Stimulated activated CD8-positive, alpha-beta memory T cell treated with anti-CD3 and anti-CD28 coated beads, Interleukin-15, amount 100 ng/mL, for 4 hours (primary cell): Measurements from ENCODE around the gene NFKB2.

ENCODE experiments used
- DNase-seq, 2 donors: peaks; one replicate each; pipeline ENCODE4 v3.0.0-alpha.2; 2020; ENCODE audit warnings: low read depth in 2 of 2

Gene NFKB2

DNA sequence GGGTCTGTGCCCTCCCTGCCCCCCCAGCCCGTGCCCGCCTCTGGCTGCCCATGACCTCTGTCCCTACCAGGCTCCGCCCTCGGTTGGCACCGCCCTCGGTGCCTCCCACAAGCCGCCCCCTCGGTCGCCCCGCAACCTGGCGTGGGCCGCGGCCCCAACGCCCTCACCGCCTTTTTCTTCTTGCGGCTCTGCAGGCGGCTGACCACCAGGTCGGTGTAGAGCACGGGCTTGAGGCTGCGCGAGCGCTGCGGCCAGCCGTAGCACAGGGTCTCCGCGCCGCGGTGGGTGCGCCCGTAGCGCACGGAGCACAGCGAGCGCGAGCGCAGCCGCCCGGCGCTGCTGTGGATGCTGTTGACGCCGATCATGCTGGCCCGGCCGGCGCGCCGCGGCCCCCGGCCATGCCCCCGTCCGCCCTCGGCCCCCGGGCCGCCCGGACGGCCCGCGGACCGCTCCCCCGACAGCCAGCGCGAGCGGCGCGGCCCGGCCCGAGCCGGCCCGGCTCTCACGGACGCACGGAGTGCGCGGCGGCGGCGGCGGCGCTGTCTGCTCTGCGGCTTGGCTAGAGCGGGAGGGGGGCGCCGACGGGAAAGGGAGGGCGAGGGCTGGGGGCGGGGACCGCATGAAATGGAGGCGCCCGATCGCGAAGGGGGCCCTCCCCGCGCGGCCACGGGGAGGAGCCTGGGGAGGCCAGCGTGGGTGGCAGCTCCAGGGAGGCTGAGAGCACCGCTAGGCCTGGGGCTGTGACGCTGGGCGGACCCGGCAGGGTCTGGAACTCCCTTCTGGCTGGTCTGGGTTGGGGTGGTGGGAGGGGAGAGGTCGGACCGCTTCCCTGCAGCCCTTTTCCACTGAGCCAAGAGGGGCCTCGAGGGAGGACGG, 13.5 kb downstream of the NFKB2 start:
- peak; percentile 64 to 72 for DNase-seq

DNA sequence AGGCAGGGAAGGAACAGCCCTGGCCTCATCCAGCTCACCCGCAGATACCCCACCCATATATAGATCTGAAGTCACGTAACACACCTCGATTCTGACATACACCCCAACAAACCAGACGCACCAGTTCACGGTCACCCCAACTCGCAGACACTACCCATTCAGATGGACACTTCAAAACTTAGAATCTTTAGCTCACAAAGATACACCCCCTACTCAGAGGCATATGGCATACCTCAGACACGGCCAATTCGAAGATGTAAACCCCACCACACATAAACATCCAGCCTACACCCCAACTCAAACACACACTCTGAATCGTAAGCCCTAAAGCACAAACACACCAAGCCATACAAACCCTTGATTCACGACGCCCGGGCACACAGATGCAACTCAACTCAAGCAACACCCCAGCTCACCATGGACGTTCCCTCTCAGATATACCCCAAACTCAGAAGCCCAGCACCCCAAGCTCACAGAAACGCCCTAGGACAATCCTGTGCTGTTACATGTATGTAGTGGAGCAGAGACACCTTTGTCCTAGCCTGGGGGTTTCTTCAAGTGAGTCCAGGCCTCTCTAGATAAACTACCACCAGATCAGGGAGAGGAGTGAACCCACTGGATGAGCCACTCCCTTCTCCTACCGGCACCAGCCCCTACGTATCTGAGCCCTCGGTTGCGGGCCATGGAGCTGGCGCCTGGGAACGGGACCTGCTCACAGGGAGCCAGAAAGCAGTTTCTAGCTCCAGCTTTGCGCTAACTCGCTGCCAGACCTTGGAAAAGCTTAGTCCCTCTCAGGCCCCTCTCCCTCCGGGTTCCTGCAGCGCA, 14.3 kb downstream of the NFKB2 start:
- no peak for DNase-seq

DNA sequence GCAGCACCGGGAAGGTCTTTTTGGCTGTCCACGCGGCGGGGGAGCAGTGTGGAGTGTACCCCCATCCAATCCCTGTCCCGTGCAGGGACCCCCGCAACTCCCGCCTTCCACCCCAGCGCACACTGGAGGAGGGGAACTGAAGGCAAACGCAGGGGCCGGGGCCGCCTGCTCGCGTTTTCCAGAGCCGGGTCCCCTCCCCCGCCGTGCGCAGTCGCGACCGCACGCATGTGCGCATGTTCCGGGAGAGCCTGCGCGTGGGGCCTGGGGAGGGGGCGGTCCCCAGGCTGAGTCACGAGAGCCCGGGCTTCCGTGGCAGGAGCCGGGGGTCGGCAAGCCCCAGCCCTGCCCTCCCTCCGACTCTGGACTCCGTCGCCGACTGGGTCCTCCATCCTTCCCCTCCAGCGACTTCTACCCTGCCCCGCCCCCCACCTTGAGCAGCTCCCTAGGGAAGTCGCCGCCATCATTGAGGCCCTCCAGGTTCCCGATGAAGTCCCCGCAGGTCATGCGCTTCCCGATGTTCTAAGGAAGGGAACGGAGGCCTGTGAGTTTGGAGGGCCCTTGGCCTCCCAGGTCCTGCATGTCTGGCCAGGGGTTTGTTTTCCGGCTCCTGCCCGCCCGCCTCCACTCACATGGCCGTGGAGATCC, 15.0 kb downstream of the NFKB2 start:
- DNase-seq: no peak

DNA sequence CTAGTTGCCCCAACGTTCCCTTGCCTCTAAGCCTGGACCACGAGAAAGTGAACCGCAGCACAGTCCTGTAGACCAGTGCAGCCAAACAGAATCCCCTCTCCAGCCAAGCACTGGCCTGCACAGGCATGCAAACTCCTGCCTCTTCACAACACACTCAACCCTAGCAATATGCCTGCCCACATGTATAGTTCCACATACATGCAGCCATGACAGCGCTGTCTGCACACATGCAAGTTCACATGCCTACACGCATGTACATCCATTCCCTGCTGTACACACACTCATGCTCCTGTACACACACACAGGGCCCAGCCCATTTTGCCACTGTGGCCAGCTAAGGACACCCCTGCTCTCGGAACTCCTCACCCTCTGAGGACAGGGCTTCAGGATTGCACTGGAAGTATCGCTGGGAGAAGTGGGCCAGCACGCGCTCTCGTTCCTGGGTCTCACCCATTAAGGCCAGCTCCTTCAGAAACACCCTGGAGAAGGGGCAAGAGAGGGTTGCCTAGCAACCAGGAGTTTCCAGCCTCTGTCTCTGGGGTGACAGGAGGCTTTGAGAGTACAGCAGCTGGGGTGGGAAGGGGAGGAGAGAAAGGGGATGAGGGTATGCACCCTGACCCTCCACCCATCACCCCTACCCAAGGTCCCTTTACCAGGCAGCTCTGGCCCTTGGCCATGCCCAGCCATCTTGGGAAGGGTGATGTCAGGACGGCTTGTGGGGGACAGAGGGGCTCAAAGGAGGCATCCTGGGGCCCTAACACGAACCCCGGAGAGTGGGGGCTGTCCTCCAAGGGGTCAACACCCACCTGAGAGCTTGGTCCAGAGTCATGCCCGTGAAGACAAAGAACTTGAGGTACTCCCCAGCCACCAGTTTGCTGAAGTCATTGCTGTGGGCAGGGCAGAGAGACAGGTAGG, 16.1 kb downstream of the NFKB2 start:
- no peak for DNase-seq

DNA sequence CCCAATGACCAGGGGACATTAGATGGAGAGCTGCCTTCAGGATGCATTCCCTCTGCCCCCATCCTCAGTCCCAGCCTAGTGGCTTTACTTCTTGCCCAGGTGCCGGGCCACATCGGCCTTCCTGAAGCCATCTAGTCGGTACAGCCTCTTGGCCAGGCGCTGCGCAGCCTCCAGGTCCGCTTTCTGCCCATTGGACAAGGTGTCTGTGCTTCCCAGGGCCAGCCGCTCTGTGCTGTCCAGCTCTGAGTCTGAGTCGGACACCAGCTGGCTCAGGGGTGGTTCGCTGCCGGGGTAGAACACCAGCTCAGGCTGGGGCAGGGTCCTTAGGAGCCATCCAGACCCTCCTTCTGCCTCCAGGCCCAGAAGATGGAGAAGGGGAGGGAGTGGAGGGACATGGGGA, 16.8 kb downstream of the NFKB2 start:
- no peak for DNase-seq

DNA sequence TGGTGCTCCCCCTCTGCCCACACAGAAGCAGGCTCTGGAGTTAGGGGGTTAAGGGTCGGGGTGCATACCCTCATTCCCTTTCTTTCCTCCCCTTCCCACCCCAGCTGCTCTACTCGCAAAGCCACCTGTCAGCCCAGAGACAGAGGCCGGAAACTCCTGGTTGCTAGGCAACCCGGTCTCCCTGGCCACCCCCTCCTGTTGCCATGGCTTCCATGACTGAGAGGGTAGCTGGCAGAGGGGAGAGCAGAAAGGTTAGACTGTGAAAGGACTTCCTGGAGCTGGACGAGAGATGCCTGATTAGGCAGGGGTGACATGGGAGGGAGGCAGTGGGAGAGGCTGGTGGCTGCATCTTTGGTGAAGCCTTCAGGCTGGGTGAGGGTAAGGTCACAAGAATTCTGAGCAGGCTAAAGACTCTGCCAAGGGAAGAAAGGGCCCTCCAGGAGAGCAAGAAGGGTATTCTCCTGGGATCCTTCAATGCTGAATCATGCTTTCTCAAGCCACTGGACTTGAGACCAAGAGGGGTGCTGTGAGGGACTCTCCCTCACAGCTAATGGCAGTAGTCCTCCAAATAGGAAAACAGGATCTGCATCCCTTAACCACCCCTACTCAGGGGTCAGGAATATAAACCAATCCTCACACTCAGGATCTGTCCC, 17.7 kb downstream of the NFKB2 start:
- DNase-seq: no peak

DNA sequence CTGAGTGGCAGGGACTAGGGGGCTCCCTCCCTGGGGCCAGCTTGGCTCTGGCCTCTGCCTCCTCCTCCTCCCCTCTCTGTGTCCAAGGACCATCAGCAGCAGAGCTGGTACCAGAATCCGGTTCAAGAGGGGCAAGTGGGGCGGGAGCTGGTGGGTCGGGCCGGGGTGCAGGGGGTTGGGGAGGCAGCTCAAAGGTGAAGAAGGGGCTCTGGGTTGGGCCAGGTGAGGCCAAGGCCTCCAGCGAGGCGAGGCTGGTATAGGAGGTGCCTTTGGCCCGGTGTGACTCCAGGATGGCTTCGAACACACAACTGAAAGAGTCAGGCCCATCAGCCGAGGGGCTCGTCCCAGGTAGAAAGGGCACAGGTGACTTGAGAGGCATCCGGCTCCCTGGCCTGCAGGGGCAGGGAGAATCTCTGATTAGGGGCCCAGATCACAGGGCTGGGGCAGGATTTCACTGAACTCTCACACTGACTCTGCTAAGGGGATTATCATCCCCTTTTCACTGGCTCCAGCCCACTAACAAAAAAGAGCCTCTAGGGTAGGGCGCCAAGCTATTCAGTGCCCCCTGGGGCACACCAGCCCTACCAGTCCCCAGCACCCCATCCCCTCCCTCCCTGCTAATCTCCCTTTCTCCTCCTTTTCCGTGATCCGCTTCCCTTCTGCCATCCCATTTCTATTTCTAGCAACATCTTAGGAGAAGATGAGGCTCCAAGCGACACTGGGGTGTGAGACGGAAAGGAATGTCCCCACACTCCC, 18.5 kb downstream of the NFKB2 start:
- no peak for DNase-seq

DNA sequence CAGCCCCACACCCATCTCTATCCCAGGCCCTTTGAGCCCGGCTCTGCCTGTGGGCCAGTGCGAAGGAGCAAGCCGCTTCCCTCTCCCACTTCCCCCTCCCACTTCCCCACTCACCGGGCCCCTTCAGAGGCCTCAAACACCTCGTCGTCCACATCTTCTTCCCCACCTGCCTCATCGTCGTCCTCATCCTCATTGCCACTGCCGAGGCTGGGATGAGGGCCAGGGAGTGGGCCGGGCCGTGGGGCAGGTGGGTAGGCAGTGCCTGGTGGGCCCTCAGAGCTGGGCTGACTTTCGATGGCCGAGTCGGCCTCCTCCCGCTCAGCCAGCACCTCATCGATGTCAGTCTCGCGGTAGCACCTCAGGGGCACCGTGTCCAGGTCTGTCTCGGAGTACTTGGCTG, 19.2 kb downstream of the NFKB2 start:
- no peak for DNase-seq

DNA sequence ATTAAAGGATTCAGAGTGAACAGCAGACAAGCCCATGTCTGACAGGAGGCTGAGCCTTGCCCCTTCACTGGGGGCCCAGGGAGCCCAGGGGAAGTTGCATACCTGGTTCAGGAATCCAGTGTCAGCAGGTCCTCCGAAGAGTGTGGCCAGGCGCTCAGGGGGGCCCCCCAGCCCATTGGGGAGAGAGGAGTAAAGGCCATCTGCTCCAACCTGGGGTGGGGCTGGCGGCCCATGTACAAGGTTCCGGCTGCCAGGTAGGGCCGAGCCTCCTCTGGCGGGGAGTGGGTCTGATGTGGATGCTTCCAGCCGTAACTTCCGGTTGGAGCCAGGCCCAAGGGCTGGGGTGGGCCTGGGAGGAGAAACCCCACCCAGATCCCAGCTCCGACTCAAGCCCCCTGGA, 20.8 kb downstream of the NFKB2 start:
- DNase-seq: no peak

DNA sequence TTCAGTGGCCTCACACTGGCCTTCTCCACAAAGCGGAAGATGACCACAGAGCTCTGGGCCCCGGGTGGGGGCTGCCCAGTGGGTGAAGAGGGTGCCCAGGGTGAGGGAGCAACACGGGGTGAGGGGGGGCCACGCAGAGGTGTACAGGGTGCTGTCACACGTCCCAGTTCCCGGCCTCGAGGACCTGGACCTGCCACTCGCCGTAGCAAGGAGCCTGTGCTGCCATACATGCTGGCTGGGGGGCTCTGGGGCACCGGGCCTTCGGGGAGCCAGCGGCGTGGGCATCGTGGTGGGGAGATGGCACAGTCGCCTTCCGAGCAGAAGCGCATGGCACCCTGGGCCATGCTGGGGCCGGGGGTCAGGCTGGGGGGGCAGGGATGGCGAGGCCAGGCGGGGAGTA, 21.2 kb downstream of the NFKB2 start:
- DNase-seq: no peak

DNA sequence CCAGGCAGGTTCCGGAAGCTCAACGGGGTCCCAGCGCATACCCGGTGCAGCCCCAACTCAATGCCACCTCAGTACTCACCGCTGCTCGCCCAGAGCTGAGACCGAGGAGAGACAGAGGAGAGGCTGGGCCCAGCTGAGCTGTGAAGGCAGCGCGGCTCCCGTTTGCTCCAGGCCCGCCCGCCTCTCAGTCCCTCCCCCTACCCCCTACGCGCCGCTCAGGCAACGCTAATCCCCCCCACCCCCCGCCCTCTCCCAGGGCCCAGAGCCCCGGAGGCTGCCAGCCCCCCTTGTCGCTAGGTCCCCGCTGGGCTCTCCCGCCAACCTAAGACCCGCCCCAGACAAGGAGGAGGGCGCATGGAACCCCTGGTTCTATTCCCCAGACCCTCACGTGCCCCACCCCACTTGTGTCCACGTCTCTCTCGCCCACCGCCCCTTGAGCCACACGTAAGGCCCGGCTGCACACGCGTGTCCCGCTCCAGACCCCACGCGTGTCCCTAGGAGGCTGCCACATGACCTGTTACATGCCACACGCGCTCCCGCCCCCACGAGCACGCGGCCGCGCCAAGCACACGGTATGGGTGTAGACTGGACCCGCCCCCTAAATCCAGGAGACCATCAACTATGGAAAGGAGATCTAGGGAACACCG, 23.2 kb downstream of the NFKB2 start, which contains the start of gene PSD:
PSD (minus strand) TSS at position 164 of the 647 bp plus-strand sequence. CDS start 1,747 bp downstream, outside the sequence.
- no peak for DNase-seq

DNA sequence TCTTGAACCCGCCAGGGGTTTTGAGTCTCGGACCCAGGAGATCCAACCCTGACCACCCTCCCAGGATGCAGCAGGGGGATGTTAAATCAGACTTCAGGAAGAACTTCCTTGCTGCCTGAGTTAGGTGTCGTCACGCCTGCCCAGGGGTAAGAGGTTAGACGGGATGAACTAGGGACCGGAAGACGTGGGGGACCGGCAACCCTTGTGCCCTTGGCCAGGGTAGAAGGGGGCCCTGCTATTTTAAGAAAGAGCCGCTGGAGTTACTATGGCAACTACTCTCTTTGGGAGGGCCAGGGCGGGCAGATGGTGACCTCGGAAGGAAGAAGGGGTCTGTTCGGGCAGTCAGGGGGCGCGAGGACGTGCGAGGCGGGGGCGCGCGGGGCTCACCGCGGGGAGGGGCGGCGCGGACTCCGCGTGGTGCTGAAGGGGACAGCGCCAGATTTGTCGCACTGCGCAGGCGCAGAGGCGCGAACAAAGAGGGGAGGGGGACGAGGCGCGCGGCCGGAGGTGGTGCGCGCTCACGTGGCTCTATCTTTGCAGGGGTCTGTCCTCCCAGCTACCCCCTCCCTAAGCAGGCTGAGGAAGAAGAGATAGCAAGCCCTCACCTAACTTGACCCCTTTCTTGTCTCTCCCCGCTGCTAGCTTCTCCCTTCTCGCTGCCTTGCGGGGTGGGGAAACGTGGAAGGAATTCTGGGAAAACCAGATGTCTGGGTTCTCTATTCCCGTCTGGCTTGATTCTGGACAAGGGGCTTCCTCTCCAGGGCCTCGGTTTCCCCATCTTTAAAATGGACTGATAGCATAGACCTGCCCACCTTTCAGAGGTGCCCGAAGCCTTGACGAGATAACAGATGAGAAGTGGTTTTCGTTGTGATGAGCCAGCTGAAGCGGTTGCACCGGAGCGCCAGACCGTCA, 24.0 kb downstream of the NFKB2 start:
- DNase-seq: no peak

DNA sequence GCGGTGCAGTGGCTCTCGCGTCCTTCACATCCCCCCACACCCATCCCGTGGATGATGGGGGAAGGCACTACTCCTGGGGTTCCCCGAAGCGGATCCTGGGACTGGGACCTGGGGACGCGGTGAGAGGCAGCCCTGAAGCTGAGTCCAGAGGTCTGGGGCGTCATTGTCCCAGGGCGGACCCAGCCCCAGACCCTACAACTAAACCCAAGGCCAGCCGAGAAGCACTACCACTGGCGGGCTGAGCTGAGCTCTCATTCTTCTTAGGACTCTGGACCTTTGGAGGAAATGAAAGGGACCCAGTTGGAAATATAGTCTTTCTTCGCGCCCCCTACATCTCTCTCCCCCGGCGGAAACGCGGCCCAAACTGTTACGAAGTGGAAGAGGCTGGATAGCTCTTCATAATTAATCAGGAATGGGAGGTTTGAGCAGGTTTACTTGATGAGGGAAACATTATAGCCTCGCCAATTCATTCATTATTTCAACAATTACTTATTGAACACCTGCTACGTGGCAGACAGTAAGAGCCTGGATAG, 24.7 kb downstream of the NFKB2 start:
- DNase-seq: no peak

DNA sequence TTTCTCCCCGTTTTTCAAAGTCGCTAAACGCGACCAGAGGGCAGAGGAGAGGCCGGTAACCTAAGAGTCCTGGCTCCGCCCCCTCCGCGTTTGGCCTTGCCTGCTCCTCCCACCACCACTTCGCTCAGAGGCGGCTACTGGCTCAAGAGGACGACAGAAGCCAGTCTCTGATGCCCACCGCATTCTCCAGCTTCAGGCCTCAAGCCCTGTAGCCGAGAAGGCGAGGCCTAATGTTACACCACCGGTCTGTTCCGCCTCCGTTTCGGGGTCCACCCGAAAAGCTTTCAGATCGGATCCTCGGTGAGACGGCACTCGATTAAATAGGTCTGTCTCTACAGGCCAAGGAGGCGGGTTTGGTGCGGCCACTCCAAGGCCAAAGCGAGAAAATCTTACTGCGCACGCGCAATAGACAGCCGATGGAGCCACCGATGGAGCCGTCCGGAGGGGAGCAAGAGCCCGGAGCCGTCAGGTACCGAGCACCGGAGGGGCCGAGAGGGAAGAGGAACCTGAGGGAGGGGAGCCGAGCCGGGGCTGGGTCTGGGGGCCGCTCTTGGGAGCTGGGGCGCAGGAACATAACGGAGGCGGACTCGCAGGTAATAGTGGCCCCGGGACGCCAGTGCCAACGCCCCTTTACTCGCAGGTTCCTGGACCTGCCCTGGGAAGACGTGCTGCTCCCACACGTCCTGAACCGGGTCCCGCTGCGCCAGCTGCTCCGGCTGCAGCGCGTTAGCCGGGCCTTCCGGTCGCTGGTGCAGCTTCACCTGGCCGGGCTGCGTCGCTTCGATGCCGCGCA, 25.4 kb downstream of the NFKB2 start, which contains the start of gene FBXL15:
FBXL15 (plus strand) TSS at position 123 of the 793 bp plus-strand sequence; CDS start at position 417, 294 bp downstream.
- DNase-seq: peak; percentile 86 to 92

DNA sequence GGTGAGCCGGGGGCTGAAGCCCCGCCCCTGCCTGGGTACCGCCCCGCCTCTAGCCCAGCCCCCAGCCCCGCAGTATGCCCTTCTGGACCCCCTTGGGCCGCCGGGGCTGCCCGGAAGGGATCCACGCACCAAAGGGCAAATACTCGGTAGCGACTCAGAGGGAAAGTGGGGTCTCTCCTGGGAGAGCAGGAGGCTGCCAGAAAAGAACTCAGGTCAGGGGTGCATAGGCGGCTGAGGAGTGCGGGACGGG, 25.9 kb downstream of the NFKB2 start:
- DNase-seq: no peak

DNA sequence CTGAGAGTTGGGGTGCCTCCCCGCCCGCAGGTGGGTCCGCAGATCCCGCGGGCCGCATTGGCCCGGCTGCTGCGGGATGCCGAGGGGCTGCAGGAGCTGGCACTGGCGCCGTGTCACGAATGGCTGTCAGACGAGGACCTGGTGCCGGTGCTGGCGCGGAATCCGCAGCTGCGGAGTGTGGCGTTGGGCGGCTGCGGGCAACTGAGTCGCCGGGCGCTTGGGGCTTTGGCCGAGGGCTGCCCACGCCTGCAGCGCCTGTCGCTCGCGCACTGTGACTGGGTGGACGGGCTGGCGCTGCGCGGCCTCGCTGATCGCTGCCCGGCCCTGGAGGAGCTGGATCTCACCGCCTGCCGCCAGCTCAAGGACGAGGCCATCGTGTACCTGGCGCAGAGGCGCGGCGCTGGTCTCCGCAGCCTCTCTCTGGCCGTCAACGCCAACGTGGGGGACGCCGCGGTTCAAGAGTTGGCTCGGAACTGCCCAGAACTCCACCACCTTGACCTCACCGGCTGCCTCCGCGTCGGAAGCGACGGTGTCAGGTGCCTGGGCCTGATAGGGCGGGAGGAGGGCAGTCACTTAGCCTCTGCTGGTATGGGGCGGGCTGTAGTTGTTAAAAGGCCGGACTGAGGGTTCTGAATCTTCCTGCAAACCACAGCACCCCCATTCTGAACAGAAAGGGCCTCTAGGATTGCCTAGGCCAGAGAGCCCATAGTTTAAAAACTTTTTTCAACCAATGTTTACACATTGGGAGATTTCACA, 26.4 kb downstream of the NFKB2 start:
- DNase-seq: no peak
